ENCODE measurements around the gene KDM5B.
"Not testable (repeated sequence)": the region's sequence is repeated elsewhere in the genome, so short reads cannot be mapped to it uniquely, and the experiment has no call there.

KDM5B gene

GRCh38 chr1:202834771-202835547 lies 26.7 kb upstream of the KDM5B start:
- DNase-seq (ENCODE audit: insufficient read length, low spot score) (peak; percentile 68), FAIRE-seq (peak; percentile 56)
- TF ChIP-seq CTCF (IDR thresholded peaks at IDR 0.05; ENCODE audit: insufficient read depth, missing control alignments): no peak

- no peak for TF ChIP-seq CTCF (IDR thresholded peaks at IDR 0.05; ENCODE audit: insufficient read depth, missing control alignments)
- no peak for DNase-seq (ENCODE audit: insufficient read length, low spot score)
- FAIRE-seq: no peak
These were observed 23.7 kb upstream of the KDM5B start for GRCh38 chr1:202831906-202832305.

GRCh38 chr1:202829223-202829622 lies 21.0 kb upstream of the KDM5B start:
- not testable (repeated sequence) for FAIRE-seq

GRCh38 chr1:202825748-202826147 lies 17.5 kb upstream of the KDM5B start:
- DNase-seq (ENCODE audit: insufficient read length, low spot score) (no peak), FAIRE-seq (no peak)
- no peak for TF ChIP-seq CTCF (IDR thresholded peaks at IDR 0.05; ENCODE audit: insufficient read depth, missing control alignments)

More at GRCh38 chr1:202829223-202829622, 21.0 kb upstream of the KDM5B start:
- not testable (repeated sequence) for DNase-seq (ENCODE audit: insufficient read length, low spot score)

- no peak for TF ChIP-seq CTCF (IDR thresholded peaks at IDR 0.05; ENCODE audit: insufficient read depth, missing control alignments)
- FAIRE-seq (no peak), DNase-seq (ENCODE audit: insufficient read length, low spot score) (no peak)
These were observed 13.2 kb upstream of the KDM5B start for GRCh38 chr1:202821467-202821866.

GRCh38 chr1:202818819-202819218 lies 10.6 kb upstream of the KDM5B start:
- FAIRE-seq (no peak), DNase-seq (ENCODE audit: insufficient read length, low spot score) (no peak)
- TF ChIP-seq CTCF (IDR thresholded peaks at IDR 0.05; ENCODE audit: insufficient read depth, missing control alignments): no peak

- no peak for TF ChIP-seq CTCF (IDR thresholded peaks at IDR 0.05; ENCODE audit: insufficient read depth, missing control alignments)
- FAIRE-seq (no peak), DNase-seq (ENCODE audit: insufficient read length, low spot score) (no peak)
These were observed 6.9 kb upstream of the KDM5B start for GRCh38 chr1:202815120-202815519.
